Vagina (tissue), 2 donors: Measurements from ENCODE around the gene ANKS6. TPM values are rescaled to one million over a fixed set of nuclear protein-coding genes. Genes with fewer than 3 reads are reported as not detected.
A peak's percentile ranks its signal among the peaks of the same experiment; 100 is the strongest.

Experiments
- DNase-seq, 2 donors: peaks; one replicate each; pipeline ENCODE4 v3.0.0-alpha.2; 2017; ENCODE audit errors: extremely low spot score in 2 of 2
- H3K27ac ChIP-seq: fragments of 200-600 bp; sonication (generic); one replicate; pipeline ENCODE4 v1.5.1; 2019
- H3K27me3 ChIP-seq: fragments of 200-600 bp; sonication (generic); one replicate; pipeline ENCODE4 v1.5.1; 2019
- H3K36me3 ChIP-seq, 2 donors: fragments of 200-600 bp; sonication (generic); one replicate each; pipeline ENCODE4 v1.5.1; 2017 to 2019
- H3K4me1 ChIP-seq: fragments of 200-600 bp; sonication (generic); one replicate; pipeline ENCODE4 v1.5.1; 2019
- H3K4me3 ChIP-seq, 2 donors: fragments of 200-600 bp; sonication (generic); 1 replicate in 1 of 2; 2 replicates in 1 of 2; pipeline ENCODE4 v1.5.1; 2016 to 2019
- H3K9me3 ChIP-seq: fragments of 200-600 bp; sonication (generic); one replicate; pipeline ENCODE4 v1.5.1; 2019
- CTCF ChIP-seq, 3 experiments: fragments of 450-650 bp in 2 of 3; fragments of 200-600 bp in 1 of 3; sonication (generic) in 1 of 3; IDR thresholded peaks; one replicate each; pipeline ENCODE4 v1.5.1; 2017 to 2019; ENCODE audit warnings: antibody characterized with exemption in 3 of 3, mild to moderate bottlenecking in 2 of 3, moderate library complexity in 2 of 3
- POLR2A ChIP-seq, 2 donors: fragments of 450-650 bp; IDR thresholded peaks; one replicate each; pipeline ENCODE4 v1.6.1; 2017; ENCODE audit warnings: antibody characterized with exemption in 2 of 2, mild to moderate bottlenecking in 2 of 2, moderate library complexity in 2 of 2
- POLR2AphosphoS5 ChIP-seq, 2 donors: sonication (generic); formaldehyde crosslinking; IDR thresholded peaks; one replicate each; pipeline ENCODE4 v1.9.0; 2017; ENCODE audit warnings: antibody characterized with exemption in 2 of 2, mild to moderate bottlenecking in 2 of 2, low read depth in 1 of 2; ENCODE audit not compliant: insufficient read depth in 1 of 2
- intact Hi-C: fragments of 100-400 bp; cut with DNase I; formaldehyde crosslinking; loops from one replicate; pipeline ENCODE4 v1.15.1; 2023
- total RNA-seq: library from RNA; depleted of rRNA; stranded (reverse); fragments of >200 nt; gene quantifications from one replicate; pipeline ENCODE4 v1.2.3, GENCODE V29; 2016

The ANKS6 gene
- 10.8 TPM for total RNA-seq

- intact Hi-C loops = no loop called here
- peak within 1 kb of the TSS; percentile 64 to 71 for H3K4me3 ChIP-seq
- H3K36me3 ChIP-seq = no peaks in the 10 kb centered on the region
- TF ChIP-seq POLR2A (IDR thresholded peaks at IDR 0.05) (peak in 1 of 2 donors; percentile 22), CTCF (IDR thresholded peaks at IDR 0.05) (peak in 1 of 3 experiments; percentile 34), POLR2AphosphoS5 (IDR thresholded peaks at IDR 0.05; ENCODE audit: insufficient read depth in 1 of 2, low read depth in 1 of 2) (peak in 1 of 2 donors; percentile 53)
- peak within 1 kb of the TSS; percentile 74 for H3K27ac ChIP-seq
- H3K4me1 ChIP-seq = peaks cover 15% of the 10 kb centered on the region
- H3K27me3 ChIP-seq = no peaks in the 10 kb centered on the region
- H3K9me3 ChIP-seq = peaks cover 9% of the 10 kb centered on the region
- DNase-seq = peak in 1 of 2 donors; percentile 78
Measured at GRCh38 chr9:98796364-98797101, at the start of gene ANKS6. ANKS6 (minus strand) TSS chr9:98796555; CDS start chr9:98796491, 64 bp downstream.

- H3K9me3 ChIP-seq = no peaks in the 10 kb centered on the region
- H3K27me3 ChIP-seq = no peaks in the 10 kb centered on the region
- intact Hi-C loops = no loop called here
- no peak for DNase-seq
- H3K4me3 ChIP-seq = no peak overlapping the region
- H3K36me3 ChIP-seq = no peaks in the 10 kb centered on the region
- no peaks in the 10 kb centered on the region for H3K4me1 ChIP-seq
- TF ChIP-seq POLR2AphosphoS5 (IDR thresholded peaks at IDR 0.05; ENCODE audit: insufficient read depth in 1 of 2, low read depth in 1 of 2) (no peak), CTCF (IDR thresholded peaks at IDR 0.05) (no peak), POLR2A (IDR thresholded peaks at IDR 0.05) (no peak)
- no peak overlapping the region for H3K27ac ChIP-seq
Measured at GRCh38 chr9:98846081-98846480, 49.7 kb upstream of the ANKS6 start.

GRCh38 chr9:98842510-98842909 is 46.2 kb upstream of the ANKS6 start:
- Histone ChIP-seq H3K27ac (no peak overlapping the region), H3K4me1 (no peaks in the 10 kb centered on the region), H3K4me3 (no peak overlapping the region), H3K36me3 (no peaks in the 10 kb centered on the region), H3K9me3 (no peaks in the 10 kb centered on the region), H3K27me3 (no peaks in the 10 kb centered on the region)
- TF ChIP-seq POLR2AphosphoS5 (IDR thresholded peaks at IDR 0.05; ENCODE audit: insufficient read depth in 1 of 2, low read depth in 1 of 2) (no peak), POLR2A (IDR thresholded peaks at IDR 0.05) (no peak), CTCF (IDR thresholded peaks at IDR 0.05) (no peak)
- DNase-seq = no peak
- intact Hi-C loops = no loop called here

- no peaks in the 10 kb centered on the region for H3K9me3 ChIP-seq
- TF ChIP-seq POLR2AphosphoS5 (IDR thresholded peaks at IDR 0.05; ENCODE audit: insufficient read depth in 1 of 2, low read depth in 1 of 2) = no peak
- no peak for TF ChIP-seq CTCF (IDR thresholded peaks at IDR 0.05)
- TF ChIP-seq POLR2A (IDR thresholded peaks at IDR 0.05) = no peak
- no peak for DNase-seq
- no peaks in the 10 kb centered on the region for H3K27me3 ChIP-seq
- H3K4me1 ChIP-seq = no peaks in the 10 kb centered on the region
- no peak overlapping the region for H3K27ac ChIP-seq
- H3K4me3 ChIP-seq = no peak overlapping the region
- intact Hi-C loops = no loop called here
- H3K36me3 ChIP-seq = no peaks in the 10 kb centered on the region
Measured at GRCh38 chr9:98839724-98840123, 43.4 kb upstream of the ANKS6 start.

- H3K27ac ChIP-seq = no peak overlapping the region
- intact Hi-C loops = no loop called here
- H3K4me3 ChIP-seq = no peak overlapping the region
- no peaks in the 10 kb centered on the region for H3K36me3 ChIP-seq
- TF ChIP-seq CTCF (IDR thresholded peaks at IDR 0.05) = no peak
- no peak for TF ChIP-seq POLR2A (IDR thresholded peaks at IDR 0.05)
- no peak for TF ChIP-seq POLR2AphosphoS5 (IDR thresholded peaks at IDR 0.05; ENCODE audit: insufficient read depth in 1 of 2, low read depth in 1 of 2)
- H3K9me3 ChIP-seq = no peaks in the 10 kb centered on the region
- H3K27me3 ChIP-seq = no peaks in the 10 kb centered on the region
- no peak for DNase-seq
- H3K4me1 ChIP-seq = no peaks in the 10 kb centered on the region
Measured at GRCh38 chr9:98838868-98839565, 42.7 kb upstream of the ANKS6 start.
